ACC112 (cell line): ENCODE data around the gene HIC2.
"Not testable (repeated sequence)": the region's sequence is repeated elsewhere in the genome, so short reads cannot be mapped to it uniquely, and the experiment has no call there.

Experiments
- H2AFZ ChIP-seq: fragments of 200-600 bp; sonication (generic); one replicate; pipeline ENCODE4 v1.6.0; 2017; ENCODE audit warnings: antibody characterized with exemption, low read length; ENCODE audit not compliant: unreplicated experiment
- H3K27ac ChIP-seq: fragments of 200-600 bp; sonication (generic); 2 replicates; pipeline ENCODE4 v1.5.1; 2014; ENCODE audit warnings: low read depth, mild to moderate bottlenecking, antibody characterized with exemption, low read length, moderate library complexity
- H3K27me3 ChIP-seq: fragments of 200-600 bp; sonication (generic); 2 replicates; pipeline ENCODE4 v1.6.1; 2014; ENCODE audit warnings: mild to moderate bottlenecking, antibody characterized with exemption, low read length, moderate library complexity, mixed read lengths; ENCODE audit not compliant: insufficient read depth
- H3K36me3 ChIP-seq: fragments of 200-600 bp; sonication (generic); 2 replicates; pipeline ENCODE4 v1.6.1; 2016; ENCODE audit warnings: mild to moderate bottlenecking, antibody characterized with exemption, low read length, moderate library complexity, mixed read lengths; ENCODE audit not compliant: insufficient read depth
- H3K4me1 ChIP-seq: fragments of 200-600 bp; sonication (generic); one replicate; pipeline ENCODE4 v1.6.1; 2016; ENCODE audit warnings: low read length, mixed read lengths; ENCODE audit not compliant: insufficient read depth, unreplicated experiment, control insufficient read depth
- H3K4me3 ChIP-seq: fragments of 200-600 bp; sonication (generic); 2 replicates; pipeline ENCODE4 v1.5.1; 2014; ENCODE audit warnings: mild to moderate bottlenecking, low read depth, low read length
- H3K79me2 ChIP-seq: fragments of 200-600 bp; sonication (generic); one replicate; pipeline ENCODE4 v1.6.0; 2016; ENCODE audit warnings: low read length; ENCODE audit not compliant: control insufficient read depth, unreplicated experiment, insufficient read depth

Gene HIC2

DNA sequence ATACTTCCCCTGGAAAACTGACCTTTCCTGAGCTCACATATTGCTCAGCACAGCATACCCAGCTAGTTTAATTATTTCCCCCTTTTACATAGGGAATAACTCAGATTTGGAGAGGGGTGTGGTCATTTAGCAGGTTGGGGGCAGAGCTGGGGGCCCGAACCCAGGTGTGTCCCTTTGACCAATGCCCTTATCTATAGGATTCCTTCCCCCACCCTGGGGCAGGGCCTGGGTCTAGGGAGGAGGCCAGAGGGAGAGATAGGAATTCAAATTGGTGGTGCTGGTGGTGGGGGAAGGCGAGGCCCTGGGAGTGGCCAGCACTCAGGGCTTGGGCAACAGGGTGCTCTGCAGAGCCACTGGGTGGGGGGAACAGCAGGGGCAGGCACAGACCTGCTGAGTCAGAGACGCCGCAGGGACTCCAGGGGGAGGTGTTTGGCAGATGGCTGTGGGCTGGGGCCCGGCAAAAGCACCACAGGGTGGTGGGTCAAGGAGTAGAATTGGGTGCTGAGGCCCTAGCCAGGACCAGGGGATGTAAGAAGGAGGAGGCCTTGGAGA is 14.3 kb upstream of the HIC2 start:
- not testable (repeated sequence) for H3K79me2 ChIP-seq, H3K4me1 ChIP-seq, H3K27me3 ChIP-seq, H2AFZ ChIP-seq, H3K36me3 ChIP-seq, H3K4me3 ChIP-seq, H3K27ac ChIP-seq

DNA sequence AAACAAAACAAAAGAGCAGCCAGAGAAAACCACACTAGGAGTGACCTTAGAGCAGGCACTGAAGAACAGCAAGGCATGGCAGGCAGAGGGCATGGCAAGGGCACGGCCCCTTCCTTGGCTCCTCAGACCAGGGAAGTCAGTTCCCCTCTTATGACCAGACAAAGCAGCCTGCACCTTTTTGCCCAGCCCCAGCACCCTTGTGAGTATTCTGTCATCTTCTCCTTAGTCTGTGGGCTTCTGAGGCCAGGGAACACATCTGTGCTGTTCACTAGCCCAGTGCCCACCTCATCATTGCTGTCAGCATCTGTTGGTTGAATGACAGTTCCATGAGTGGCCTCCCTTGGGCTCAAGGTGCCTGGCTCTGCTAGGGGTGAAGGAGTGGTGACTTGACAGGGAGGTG is 10.0 kb upstream of the HIC2 start:
- not testable (repeated sequence) for H3K4me3 ChIP-seq, H3K79me2 ChIP-seq, H3K4me1 ChIP-seq, H3K36me3 ChIP-seq, H3K27ac ChIP-seq, H3K27me3 ChIP-seq, H2AFZ ChIP-seq

DNA sequence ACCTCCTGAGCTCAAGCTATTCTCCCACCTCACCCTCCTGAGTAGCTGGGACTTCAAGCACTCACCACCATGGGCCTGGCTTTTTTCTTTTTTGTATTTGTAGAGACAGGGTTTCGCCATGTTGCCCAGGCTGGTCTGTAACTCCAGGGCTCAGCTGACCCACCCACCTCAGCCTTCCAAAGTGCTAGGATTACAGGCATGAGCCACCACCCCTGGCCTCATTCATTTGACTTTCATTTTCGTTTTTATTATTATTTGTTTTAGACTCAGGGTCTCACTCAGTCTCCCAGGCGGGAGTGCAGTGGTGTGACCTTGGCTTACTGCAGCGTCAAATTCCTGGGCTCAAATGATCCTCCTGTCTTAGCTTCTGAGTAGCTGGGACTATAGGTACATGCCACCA is 9.4 kb upstream of the HIC2 start:
- not testable (repeated sequence) for H2AFZ ChIP-seq, H3K36me3 ChIP-seq

DNA sequence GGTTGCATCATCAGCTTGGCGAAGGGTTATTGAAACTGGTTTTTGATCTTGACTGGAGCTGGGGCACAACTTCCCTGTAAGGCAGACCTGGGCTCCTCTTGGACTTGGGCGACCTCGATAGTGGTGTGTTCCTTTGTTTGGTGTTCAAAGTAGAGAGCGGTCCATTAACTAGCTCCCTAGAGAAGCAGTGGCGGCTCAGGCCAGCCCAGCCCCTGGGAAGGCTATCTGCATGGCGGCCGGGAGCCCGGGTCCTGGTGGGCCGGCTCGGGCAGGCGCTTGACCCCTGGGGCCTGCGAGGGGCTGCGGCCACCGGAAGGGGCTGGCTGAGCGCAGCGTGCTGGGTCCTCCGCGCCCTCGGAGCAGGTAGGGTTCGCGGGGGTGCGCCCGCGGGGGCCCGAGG is 796 bp upstream of the HIC2 start:
- H3K4me3 ChIP-seq, H3K27ac ChIP-seq, H3K27me3 ChIP-seq, H3K4me1 ChIP-seq, H2AFZ ChIP-seq, H3K79me2 ChIP-seq, H3K36me3 ChIP-seq: not testable (repeated sequence)

More for the DNA sequence above, 9.4 kb upstream of the HIC2 start:
- not testable (repeated sequence) for H3K27ac ChIP-seq, H3K4me3 ChIP-seq, H3K27me3 ChIP-seq, H3K79me2 ChIP-seq, H3K4me1 ChIP-seq

DNA sequence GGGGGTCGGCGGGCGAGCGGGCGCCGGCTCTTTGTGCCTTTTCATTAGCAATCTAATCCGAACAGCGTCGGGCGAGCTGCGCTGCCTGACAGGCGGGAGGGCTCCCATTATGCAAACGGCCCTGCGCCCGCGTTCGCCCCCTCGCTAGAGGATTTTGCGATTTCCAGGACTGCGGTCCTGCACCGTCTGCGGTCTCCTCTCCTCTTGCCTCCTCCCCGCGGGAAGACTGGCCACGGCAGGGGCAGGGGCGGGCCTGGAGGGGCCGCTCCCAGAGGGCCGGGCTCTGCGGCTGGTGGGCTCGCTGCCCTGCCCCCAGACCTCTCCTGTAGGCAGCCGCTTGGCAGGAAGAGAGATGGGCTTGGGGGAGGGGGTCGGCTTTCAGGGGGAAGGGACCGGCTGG is 682 bp downstream of the HIC2 start:
- H3K4me1 ChIP-seq, H3K27me3 ChIP-seq, H3K4me3 ChIP-seq, H3K36me3 ChIP-seq, H2AFZ ChIP-seq, H3K27ac ChIP-seq, H3K79me2 ChIP-seq: not testable (repeated sequence)

DNA sequence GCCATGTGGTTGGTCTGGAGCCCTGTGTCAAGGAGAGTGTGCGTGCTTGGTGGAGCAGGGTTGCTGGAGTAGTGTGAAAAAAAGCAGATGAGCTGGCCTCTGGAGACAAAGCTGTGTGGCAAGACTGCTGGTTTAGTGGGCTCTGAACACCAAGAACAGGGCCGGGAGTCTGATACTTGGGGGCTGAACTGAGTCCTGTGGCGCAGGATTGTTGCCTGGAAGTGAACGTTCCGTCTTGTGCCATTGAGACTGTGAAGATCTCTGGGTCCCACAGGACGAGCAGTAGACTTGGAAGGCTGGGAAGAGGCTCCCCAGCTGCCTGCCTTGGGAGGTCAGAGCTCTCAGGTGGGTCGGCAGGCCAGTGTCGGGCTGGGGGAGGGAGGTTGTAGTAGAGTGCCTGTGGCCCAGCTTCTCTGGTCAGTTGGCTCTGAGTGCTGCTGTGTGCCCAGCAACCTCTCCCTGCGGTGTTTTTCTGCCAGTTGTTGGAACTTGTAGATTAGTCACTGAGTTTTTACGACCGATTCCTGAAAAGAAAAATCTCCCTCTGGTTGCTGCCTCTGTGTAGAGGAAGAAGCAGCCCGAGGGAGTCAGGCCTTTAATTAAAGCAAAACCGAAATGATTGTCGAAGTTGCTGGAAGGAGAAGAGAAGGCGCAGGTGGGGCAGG is 1.9 kb downstream of the HIC2 start:
- H3K79me2 ChIP-seq, H3K27ac ChIP-seq, H3K4me1 ChIP-seq, H3K4me3 ChIP-seq, H3K27me3 ChIP-seq, H2AFZ ChIP-seq, H3K36me3 ChIP-seq: not testable (repeated sequence)

DNA sequence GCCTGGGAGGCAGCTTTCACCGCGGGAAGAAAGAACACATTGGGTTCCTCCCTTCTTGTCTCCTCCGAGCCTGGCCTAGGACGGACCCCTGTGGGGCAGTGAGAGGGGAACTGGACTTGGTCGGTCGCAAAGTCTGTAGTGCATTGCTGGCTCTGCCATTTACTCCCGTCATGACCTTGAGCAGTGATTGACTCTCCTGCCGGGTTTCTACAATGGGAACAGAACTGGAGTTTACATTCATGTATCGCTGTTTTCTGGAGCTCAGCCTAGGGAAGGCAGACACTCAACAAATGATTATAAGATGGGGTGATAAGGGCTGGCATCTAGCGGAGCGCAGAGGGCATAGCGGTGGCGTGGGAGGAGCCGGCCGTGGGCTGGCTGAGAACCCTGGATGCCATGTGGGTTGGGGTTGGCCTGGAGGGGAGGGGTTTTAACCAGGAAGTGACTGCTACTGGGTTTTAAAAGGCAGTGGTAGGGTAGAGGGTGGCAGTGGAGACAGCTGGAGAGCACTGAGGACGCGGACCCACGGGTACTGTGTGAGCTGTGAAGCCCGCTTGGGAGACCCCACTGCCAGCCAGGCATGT is 3.1 kb downstream of the HIC2 start:
- H3K4me1 ChIP-seq, H3K27me3 ChIP-seq, H3K36me3 ChIP-seq, H2AFZ ChIP-seq, H3K27ac ChIP-seq, H3K79me2 ChIP-seq, H3K4me3 ChIP-seq: not testable (repeated sequence)

DNA sequence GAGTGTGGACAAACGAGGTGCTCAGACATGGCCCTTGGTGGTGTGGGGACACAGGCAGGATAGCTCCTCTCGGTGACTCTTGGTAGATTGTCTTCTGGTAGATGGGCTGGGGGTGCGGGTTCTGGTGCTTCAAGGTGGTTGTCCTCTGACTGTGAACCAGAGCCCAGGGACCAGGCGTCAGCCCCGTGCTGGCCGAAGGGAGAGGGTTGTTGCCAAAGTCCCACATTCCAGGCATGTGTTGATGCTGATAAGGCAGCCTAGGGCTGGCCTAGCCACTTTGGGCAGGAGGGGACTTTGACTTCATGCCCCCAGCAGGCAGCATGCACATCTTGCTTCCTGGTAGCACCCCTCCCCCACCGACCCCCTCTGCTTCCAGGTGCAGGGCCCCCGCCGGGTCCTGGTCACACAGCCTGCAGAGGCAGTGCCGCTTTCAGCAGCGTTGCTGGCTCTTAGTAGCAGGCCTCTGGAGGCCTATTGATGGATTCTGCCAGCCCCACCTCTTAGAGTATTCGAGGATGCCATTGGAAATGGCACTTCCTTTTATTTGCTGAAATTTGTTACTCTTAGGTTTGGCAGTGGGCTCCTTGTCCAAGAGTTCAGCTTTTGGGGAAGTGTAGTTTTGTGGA is 7.0 kb downstream of the HIC2 start:
- not testable (repeated sequence) for H3K36me3 ChIP-seq, H3K4me1 ChIP-seq, H3K27ac ChIP-seq, H3K27me3 ChIP-seq, H3K4me3 ChIP-seq, H2AFZ ChIP-seq, H3K79me2 ChIP-seq

DNA sequence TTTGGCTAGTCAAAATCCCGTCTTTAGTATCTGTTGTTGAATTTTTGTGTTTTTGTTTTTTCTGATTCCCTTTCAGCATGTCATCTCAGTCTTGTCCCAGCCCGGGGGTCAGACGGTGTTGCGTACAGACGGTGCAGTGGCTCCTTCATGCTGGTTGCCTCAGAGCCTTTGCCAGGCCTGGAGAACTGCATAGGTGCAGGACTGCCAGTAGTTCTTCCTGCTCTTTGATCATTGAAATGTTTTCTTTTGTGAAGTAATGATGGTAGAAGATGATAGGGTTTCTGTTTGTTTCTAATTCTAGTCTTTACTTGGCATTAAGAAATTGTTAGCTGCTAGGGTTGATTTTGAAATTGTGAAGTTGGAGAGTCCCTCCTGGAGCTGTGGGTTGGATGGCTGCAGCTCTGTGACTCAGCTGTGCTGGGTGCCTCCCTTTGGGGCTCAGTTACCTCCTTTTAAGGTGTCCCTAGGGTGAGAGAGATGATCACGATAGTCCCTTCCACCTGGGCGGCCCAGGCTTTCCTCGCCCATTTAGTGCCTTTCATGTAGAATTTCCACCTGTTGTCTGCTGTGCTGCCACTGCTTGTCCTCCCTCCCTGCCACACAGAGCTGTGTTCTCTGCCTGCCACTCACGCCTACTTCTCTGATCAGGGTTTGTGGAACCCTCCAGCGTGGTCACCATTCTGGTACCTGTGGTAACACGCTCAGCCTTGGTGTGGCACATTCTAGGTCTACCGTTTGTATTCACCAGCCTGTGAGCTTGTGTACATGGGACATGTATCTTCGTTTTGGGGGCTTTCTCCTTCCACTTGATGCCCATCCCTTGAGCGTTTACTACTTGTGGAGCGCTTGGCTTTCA is 17.4 kb downstream of the HIC2 start:
- not testable (repeated sequence) for H3K27me3 ChIP-seq, H3K4me3 ChIP-seq

DNA sequence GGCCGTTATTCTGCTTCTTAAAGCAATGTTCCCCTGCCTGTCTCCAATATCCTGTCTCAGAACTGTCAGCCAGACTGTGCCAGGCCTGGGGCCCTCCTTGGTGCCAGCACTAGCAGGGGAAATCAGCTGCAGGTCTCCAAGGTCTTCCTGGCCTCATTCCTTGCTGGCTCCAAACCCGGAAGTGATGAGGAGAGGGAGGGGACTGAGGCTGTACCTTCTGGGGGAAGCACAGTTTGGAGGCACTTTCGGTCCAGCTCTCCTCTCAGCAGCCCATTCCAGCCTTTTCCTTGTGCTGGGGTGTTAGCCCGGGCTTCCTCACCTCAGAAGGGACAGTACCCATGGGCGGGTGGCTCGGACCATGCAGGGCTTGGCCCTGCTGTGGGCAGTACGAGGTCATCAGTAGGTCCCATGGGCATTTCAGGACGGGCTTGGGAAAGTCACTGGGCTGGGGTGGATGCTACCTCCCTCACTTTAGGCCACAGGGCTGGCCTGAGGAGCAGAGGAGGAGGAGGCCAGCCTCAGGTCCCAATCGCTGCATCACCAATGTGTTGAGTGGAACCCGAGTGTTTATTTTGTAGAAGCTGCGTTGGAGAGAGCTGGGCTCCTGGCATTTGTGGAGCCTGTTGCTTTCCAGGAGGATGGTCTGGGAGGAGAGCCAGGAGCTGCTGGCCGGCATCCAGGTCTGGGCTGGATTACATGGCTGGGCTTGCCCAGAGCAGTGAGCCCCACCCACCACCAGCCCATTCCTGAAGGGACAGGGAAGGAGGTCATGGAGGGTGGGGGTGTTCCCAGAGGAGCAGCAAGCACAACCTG is 19.0 kb downstream of the HIC2 start:
- not testable (repeated sequence) for H3K79me2 ChIP-seq, H2AFZ ChIP-seq, H3K27me3 ChIP-seq, H3K27ac ChIP-seq, H3K4me3 ChIP-seq, H3K4me1 ChIP-seq, H3K36me3 ChIP-seq

More for the DNA sequence above, 17.4 kb downstream of the HIC2 start:
- not testable (repeated sequence) for H3K36me3 ChIP-seq, H3K4me1 ChIP-seq, H3K27ac ChIP-seq, H2AFZ ChIP-seq, H3K79me2 ChIP-seq
